ENCODE data around the gene RNF144B. TPM values are rescaled to one million over a fixed set of nuclear protein-coding genes. Genes with fewer than 3 reads are reported as not detected.

RNF144B gene
- total and polyA plus RNA-seq, 10 of the 15 experiments (the other 5 are each of a cell fraction or from before 2014, with no cell fraction given) = 0.03 to 0.18 (median 0.14) TPM

DNA sequence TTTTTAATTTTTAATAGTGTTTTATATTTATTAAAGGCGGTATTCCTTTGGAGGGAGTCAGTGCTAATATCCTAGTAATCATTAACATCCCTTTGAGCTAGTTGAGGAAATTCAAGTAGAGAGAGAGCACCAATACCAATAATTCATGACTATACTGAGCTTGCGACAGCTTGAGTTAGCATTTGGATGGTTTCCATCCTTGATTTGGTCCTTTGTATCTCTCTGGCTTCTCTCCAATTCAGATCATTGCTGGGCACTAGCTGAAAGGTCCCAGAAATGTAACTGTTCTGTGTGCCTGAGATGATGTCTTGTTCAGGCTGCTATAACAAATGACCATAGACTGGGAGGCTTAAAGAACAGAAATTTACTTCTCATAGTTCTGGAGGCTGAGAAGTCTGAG, 77.0 kb downstream of the RNF144B start:
- H3K79me2 ChIP-seq (ENCODE audit: control insufficient read depth, insufficient read depth, low read length) = no peaks in the 10 kb centered on the region
- SMC1A ChIA-PET (ENCODE audit: uncharacterized antibody, unreplicated experiment) = no interaction called here
- H3K4me1 ChIP-seq (ENCODE audit: control insufficient read depth, insufficient read depth, low read length) = no peaks in the 10 kb centered on the region
- ATAC-seq = no peak
- POLR2A ChIA-PET = no interaction called here
- H3K9me3 ChIP-seq (replicated peaks; ENCODE audit: control insufficient read depth, insufficient read depth, low read length) = no peaks in the 10 kb centered on the region
- FAIRE-seq = no peak
- no peaks in the 10 kb centered on the region for H4K20me1 ChIP-seq (ENCODE audit: control insufficient read depth, insufficient read depth)
- CTCF ChIA-PET = no interaction called here
- H3K27ac ChIP-seq (ENCODE audit: control insufficient read depth, insufficient read depth) = no peak overlapping the region
- no peaks in the 10 kb centered on the region for H3K36me3 ChIP-seq (ENCODE audit: control insufficient read depth in 2 of 2, insufficient read depth in 2 of 2, low read length in 1 of 2)
- no peak overlapping the region for H3K9ac ChIP-seq (ENCODE audit: control insufficient read depth, insufficient read depth, low read length)
- in situ Hi-C loops (cut with MboI) (no loop called here), intact Hi-C loops (cut with micrococcal nuclease; ENCODE audit: unreplicated experiment) (no loop called here)
- BruUV-seq (replicated peaks) = no TSS peak
- RAD21 ChIA-PET (ENCODE audit: unreplicated experiment) = no interaction called here
- TF ChIP-seq SUZ12 (IDR thresholded peaks at IDR 0.05; ENCODE audit: unreplicated experiment) = no peak
- TF ChIP-seq GABPA (IDR thresholded peaks at IDR 0.05; ENCODE audit: low read depth) = no peak
- no peak for TF ChIP-seq ASH2L (IDR thresholded peaks at IDR 0.05; ENCODE audit: borderline replicate concordance, low read depth)
- TF ChIP-seq KDM1A (IDR thresholded peaks at IDR 0.05; ENCODE audit: borderline replicate concordance) = no peak
- no peak for TF ChIP-seq LARP7 (IDR thresholded peaks at IDR 0.05)
- TF ChIP-seq CBX5 (IDR thresholded peaks at IDR 0.05; ENCODE audit: low read depth) = no peak
- no peak for TF ChIP-seq NRF1 (conservative IDR thresholded peaks at IDR 0.05; ENCODE audit: low read depth, low read length)
- TF ChIP-seq, protein P1, sequence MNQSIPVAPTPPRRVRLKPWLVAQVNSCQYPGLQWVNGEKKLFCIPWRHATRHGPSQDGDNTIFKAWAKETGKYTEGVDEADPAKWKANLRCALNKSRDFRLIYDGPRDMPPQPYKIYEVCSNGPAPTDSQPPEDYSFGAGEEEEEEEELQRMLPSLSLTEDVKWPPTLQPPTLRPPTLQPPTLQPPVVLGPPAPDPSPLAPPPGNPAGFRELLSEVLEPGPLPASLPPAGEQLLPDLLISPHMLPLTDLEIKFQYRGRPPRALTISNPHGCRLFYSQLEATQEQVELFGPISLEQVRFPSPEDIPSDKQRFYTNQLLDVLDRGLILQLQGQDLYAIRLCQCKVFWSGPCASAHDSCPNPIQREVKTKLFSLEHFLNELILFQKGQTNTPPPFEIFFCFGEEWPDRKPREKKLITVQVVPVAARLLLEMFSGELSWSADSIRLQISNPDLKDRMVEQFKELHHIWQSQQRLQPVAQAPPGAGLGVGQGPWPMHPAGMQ (IDR thresholded peaks at IDR 0.05; ENCODE audit: borderline replicate concordance) = no peak
- TF ChIP-seq SUPT20H (IDR thresholded peaks at IDR 0.05; ENCODE audit: borderline replicate concordance, control insufficient read depth, low read depth, low read length) = no peak
- TF ChIP-seq SIX5 (IDR thresholded peaks at IDR 0.05; ENCODE audit: low read depth, low read length, severe bottlenecking) = no peak
- TF ChIP-seq RUNX3 (IDR thresholded peaks at IDR 0.05; ENCODE audit: low read length) = no peak
- TF ChIP-seq, protein P2, sequence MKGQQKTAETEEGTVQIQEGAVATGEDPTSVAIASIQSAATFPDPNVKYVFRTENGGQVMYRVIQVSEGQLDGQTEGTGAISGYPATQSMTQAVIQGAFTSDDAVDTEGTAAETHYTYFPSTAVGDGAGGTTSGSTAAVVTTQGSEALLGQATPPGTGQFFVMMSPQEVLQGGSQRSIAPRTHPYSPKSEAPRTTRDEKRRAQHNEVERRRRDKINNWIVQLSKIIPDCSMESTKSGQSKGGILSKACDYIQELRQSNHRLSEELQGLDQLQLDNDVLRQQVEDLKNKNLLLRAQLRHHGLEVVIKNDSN (IDR thresholded peaks at IDR 0.05; ENCODE audit: borderline replicate concordance, extremely low read length, insufficient read depth, low read depth, low read length) = no peak
- TF ChIP-seq, protein P3, sequence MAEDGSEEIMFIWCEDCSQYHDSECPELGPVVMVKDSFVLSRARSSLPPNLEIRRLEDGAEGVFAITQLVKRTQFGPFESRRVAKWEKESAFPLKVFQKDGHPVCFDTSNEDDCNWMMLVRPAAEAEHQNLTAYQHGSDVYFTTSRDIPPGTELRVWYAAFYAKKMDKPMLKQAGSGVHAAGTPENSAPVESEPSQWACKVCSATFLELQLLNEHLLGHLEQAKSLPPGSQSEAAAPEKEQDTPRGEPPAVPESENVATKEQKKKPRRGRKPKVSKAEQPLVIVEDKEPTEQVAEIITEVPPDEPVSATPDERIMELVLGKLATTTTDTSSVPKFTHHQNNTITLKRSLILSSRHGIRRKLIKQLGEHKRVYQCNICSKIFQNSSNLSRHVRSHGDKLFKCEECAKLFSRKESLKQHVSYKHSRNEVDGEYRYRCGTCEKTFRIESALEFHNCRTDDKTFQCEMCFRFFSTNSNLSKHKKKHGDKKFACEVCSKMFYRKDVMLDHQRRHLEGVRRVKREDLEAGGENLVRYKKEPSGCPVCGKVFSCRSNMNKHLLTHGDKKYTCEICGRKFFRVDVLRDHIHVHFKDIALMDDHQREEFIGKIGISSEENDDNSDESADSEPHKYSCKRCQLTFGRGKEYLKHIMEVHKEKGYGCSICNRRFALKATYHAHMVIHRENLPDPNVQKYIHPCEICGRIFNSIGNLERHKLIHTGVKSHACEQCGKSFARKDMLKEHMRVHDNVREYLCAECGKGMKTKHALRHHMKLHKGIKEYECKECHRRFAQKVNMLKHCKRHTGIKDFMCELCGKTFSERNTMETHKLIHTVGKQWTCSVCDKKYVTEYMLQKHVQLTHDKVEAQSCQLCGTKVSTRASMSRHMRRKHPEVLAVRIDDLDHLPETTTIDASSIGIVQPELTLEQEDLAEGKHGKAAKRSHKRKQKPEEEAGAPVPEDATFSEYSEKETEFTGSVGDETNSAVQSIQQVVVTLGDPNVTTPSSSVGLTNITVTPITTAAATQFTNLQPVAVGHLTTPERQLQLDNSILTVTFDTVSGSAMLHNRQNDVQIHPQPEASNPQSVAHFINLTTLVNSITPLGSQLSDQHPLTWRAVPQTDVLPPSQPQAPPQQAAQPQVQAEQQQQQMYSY (CRISPR knock-in tag; IDR thresholded peaks at IDR 0.05) = no peak
- TF ChIP-seq ELK1 (IDR thresholded peaks at IDR 0.05; ENCODE audit: low read depth, low read length) = no peak
- TF ChIP-seq, protein P4, sequence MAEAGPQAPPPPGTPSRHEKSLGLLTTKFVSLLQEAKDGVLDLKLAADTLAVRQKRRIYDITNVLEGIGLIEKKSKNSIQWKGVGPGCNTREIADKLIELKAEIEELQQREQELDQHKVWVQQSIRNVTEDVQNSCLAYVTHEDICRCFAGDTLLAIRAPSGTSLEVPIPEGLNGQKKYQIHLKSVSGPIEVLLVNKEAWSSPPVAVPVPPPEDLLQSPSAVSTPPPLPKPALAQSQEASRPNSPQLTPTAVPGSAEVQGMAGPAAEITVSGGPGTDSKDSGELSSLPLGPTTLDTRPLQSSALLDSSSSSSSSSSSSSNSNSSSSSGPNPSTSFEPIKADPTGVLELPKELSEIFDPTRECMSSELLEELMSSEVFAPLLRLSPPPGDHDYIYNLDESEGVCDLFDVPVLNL (IDR thresholded peaks at IDR 0.05; ENCODE audit: low read depth, low read length) = no peak
- TF ChIP-seq ZNF622 (IDR thresholded peaks at IDR 0.05) = no peak
- TF ChIP-seq CHD1 (IDR thresholded peaks at IDR 0.05; ENCODE audit: low read depth, low read length) = no peak
- TF ChIP-seq SMAD5 (IDR thresholded peaks at IDR 0.05; ENCODE audit: low read depth) = no peak
- H3K4me2 ChIP-seq (ENCODE audit: control insufficient read depth, insufficient read depth) = no peak overlapping the region
- H2AFZ ChIP-seq (ENCODE audit: control insufficient read depth, low read depth, low read length) = no peak overlapping the region
- 72% methylated on average over 2 of the region's 2 CpGs for WGBS (ENCODE audit: insufficient coverage, insufficient replicate concordance, low lambda C conversion rate, missing lambda C conversion rate)
- no peak for DNase-seq (ENCODE audit: low read depth, low spot score)
- no peaks in the 10 kb centered on the region for H3K27me3 ChIP-seq (replicated peaks in 1 of 2; ENCODE audit: control insufficient read depth in 2 of 2, insufficient read depth in 2 of 2, low read length in 1 of 2)
- no peak overlapping the region for H3K4me3 ChIP-seq
